GM19467 (cell line): ENCODE data around the gene KCTD3.

Experiments
- ATAC-seq: cut with Tn5 transposase; IDR thresholded peaks from one replicate; pipeline ENCODE4 v1.9.1; 2021; ENCODE audit warnings: mild to moderate bottlenecking, moderate library complexity; ENCODE audit not compliant: unreplicated experiment

Gene KCTD3

GRCh38 chr1:215566556-215567490 is at the start of gene KCTD3:
TSS of gene KCTD3 (plus strand) at chr1:215567304. CDS start at chr1:215567686, 382 bp downstream.
- peak; percentile 58 for ATAC-seq

DNA sequence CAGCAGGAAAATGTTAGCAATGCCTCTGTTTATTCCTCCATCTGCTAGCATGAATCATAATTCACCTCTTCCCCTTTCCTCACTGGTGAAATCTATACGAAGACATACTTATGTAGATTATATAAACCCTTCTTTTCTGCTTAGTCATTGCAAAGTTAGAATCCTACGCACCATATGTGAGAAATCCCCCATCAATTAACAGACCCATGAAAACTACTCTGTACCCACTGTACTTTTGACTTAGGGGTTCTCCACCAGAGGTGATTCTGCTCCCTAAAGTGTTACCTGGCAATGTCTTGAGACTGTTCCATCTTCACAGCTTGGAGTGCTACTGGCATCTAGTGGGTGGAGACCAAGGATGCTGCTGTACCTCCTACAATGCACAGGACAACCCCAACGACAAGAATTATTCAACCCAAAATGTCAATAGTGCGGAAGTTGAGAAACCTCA is 49.6 kb upstream of the KCTD3 start:
- no peak for ATAC-seq

GRCh38 chr1:215518594-215518993 is 48.5 kb upstream of the KCTD3 start:
- no peak for ATAC-seq

DNA sequence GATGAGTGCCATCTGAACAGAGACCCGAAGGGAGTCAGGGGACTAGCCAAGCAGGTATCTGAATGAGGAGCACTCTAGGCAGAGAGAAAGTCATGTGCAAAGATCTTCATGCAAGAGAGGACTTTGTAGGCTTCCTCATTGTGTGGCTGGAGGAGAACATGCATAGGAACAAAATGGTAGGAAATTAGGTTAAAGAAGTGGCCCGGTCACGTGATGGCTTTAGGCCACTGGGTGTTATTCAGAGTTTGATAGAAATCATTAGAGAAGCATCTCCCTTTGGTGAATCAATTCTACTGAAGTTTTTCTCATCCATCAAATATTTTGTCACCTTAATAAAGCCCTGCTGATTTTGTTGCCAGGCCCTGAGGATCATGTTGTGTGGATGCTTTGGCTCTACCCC is 45.8 kb upstream of the KCTD3 start:
- ATAC-seq, result no peak

DNA sequence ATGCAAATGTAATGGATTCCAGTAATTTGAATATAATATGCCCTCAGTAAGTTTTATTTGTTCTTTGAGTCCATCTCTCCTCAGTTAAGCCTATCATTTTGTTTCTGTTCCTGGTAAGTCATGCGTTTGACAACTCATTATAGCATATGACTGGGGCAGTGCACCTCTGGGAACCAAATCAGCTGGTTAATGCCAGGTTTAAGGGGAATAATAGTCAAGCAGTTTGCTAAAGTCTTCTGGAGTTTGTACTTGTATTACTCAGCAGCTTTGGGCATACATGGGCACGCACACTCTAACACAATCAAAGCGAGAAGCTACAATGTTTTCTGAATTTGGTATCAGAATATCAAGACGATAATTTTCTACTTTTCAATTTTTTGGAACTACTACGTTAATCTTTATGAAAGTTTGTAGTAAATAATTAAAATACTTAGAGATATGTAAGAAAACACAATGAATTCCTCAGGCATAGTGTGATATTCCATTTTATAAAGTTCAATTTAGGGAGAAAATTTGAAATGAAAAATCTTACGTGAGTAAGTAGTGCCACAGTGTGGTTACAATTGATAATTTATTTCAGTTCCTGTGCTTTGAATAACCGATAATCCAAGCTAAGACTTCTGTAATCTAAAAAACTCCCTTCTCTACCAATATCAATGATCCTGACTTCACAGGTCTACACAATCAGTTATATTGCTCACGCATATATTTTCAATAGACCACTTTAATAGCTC is 43.8 kb upstream of the KCTD3 start:
- no peak for ATAC-seq

DNA sequence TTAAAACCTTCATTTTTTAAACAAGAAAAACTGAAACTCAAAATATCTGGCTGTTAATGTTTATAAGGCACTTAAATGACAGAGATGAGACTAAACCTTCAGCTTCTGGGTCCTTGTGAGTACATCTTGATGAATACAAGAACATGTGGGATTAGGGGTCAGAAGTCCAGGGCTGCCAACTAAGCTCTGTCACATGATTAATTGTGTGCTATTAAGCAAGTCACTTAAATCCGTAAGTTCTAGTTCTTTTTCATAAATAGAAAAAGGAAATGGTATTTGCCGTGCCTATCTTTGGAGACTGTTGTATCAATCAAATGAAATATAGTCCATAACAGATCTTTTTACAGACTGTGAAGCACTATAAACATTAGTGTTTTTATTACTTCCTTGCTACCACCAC is 43.2 kb upstream of the KCTD3 start:
- no peak for ATAC-seq

GRCh38 chr1:215526147-215526845 is 40.8 kb upstream of the KCTD3 start:
- peak; percentile 56 for ATAC-seq

GRCh38 chr1:215526846-215527151 is 40.3 kb upstream of the KCTD3 start:
- no peak for ATAC-seq

GRCh38 chr1:215529111-215529510 is 38.0 kb upstream of the KCTD3 start:
- peak; percentile 49 for ATAC-seq

GRCh38 chr1:215529571-215529970 is 37.5 kb upstream of the KCTD3 start:
- ATAC-seq, result no peak

DNA sequence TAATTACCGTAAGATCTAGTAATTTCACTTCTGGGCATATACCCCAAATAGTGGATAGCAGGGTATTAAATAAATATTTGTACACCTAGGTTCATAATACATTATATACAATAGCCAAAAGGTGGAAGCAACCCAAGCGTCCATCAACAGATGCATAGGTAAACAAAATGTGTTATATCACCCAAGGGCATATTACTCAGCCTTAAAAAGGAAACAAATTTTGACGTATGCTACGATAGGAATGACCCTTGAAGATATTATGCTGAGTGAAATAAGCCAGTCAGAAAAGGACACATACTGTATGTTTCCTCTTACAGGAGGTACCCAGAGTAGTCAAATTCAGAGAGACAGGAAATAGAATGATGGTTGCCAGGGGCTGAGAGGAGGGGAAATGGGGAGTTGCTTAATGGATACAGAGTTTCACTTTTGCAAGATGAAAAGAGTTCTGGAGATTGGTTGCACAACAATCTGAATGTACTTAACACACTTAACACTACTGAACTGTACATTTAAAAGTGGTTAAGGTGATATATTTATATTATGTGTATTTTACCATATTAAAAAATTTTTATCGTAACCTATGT is 36.6 kb upstream of the KCTD3 start:
- no peak for ATAC-seq

GRCh38 chr1:215539803-215540570 is 27.1 kb upstream of the KCTD3 start:
- ATAC-seq, result no peak

- ATAC-seq, result no peak
Measured at GRCh38 chr1:215542301-215542700, 24.8 kb upstream of the KCTD3 start.

GRCh38 chr1:215543191-215543606 is 23.9 kb upstream of the KCTD3 start:
- ATAC-seq, result peak; percentile 88

DNA sequence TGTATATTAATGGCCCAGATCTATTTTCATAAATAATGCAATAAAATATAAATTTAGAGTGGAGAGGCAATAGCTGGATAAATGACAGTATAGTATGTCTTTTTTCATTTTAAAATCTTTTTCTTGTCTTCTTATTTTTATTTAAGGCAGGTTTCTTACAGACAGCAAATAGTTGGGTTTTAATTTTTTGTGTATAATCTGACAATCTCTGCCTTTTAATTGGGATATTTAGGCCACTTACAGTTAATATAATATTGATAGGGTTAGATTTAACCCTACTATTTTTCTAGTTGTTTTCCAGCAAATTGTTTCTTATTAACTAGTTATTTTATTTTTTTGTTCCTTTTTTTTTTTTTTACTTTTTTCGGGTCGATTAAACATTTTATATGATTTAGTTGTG is 23.3 kb upstream of the KCTD3 start:
- ATAC-seq, result no peak

GRCh38 chr1:215544566-215544965 is 22.5 kb upstream of the KCTD3 start:
- ATAC-seq, result no peak

- no peak for ATAC-seq
Measured at GRCh38 chr1:215545096-215545495, 22.0 kb upstream of the KCTD3 start.

DNA sequence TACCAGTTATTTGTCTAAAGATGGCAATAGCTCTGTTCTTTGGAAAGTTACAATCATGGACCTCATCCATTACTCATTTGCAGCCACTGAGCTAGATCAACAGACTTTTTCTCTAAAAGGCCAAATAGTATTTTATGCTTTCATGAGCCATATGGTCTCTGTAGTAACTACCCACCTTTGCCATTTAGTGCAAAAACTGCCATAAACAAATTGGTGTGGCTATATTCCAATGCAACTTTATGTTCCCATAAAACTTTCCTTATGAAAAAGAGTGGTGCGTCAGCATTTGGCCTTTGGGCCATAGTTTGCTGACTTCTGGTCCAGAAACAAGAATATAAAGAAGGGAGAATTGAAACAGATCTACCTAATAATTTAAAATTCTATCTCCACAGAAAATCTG is 20.1 kb upstream of the KCTD3 start:
- no peak for ATAC-seq

- no peak for ATAC-seq
Measured at GRCh38 chr1:215551806-215552205, 15.3 kb upstream of the KCTD3 start.

- ATAC-seq, result no peak
Measured at GRCh38 chr1:215554865-215555264, 12.2 kb upstream of the KCTD3 start.
